NCI-H446 (cell line): Measurements from ENCODE around the gene FNTB.
"Not testable (repeated sequence)": the region's sequence is repeated elsewhere in the genome, so short reads cannot be mapped to it uniquely, and the experiment has no call there.

Experiments
- DNase-seq, 2 experiments: peaks; one replicate each; lab custom pipeline; 2025; lab: John Stamatoyannopoulos, UW

FNTB gene

GRCh38 chr14:65015391-65015790, 28.7 kb downstream of the FNTB start:
- peak in 1 of 2 experiments; percentile 28 for DNase-seq

- DNase-seq = no peak
These were observed 29.8 kb downstream of the FNTB start for GRCh38 chr14:65016471-65016870.

- DNase-seq = no peak
These were observed 33.4 kb downstream of the FNTB start for GRCh38 chr14:65019944-65020566.

- no peak for DNase-seq
These were observed 38.3 kb downstream of the FNTB start for GRCh38 chr14:65024957-65025356.

GRCh38 chr14:65025818-65026217, 39.1 kb downstream of the FNTB start:
- no peak for DNase-seq

GRCh38 chr14:65026526-65026925, 39.8 kb downstream of the FNTB start:
- DNase-seq = no peak

- no peak for DNase-seq
These were observed 40.6 kb downstream of the FNTB start for GRCh38 chr14:65027127-65027799.

- DNase-seq = no peak
These were observed 42.2 kb downstream of the FNTB start for GRCh38 chr14:65028937-65029336.

GRCh38 chr14:65031321-65031720, 44.6 kb downstream of the FNTB start:
- DNase-seq = not testable (repeated sequence)

- no peak for DNase-seq
These were observed 45.6 kb downstream of the FNTB start for GRCh38 chr14:65032319-65032718.

GRCh38 chr14:65033181-65033580, 46.5 kb downstream of the FNTB start:
- no peak for DNase-seq

GRCh38 chr14:65034021-65034420, 47.3 kb downstream of the FNTB start:
- DNase-seq = no peak

GRCh38 chr14:65035049-65035448, 48.4 kb downstream of the FNTB start:
- DNase-seq = peak in 1 of 2 experiments; percentile 70

GRCh38 chr14:65038966-65039365, 52.3 kb downstream of the FNTB start:
- no peak for DNase-seq

- no peak for DNase-seq
These were observed 54.2 kb downstream of the FNTB start for GRCh38 chr14:65040666-65041433.

- no peak for DNase-seq
These were observed 54.8 kb downstream of the FNTB start for GRCh38 chr14:65041434-65041915.

GRCh38 chr14:65042296-65042695, 55.6 kb downstream of the FNTB start:
- DNase-seq = no peak

- DNase-seq = no peak
These were observed 56.2 kb downstream of the FNTB start for GRCh38 chr14:65042731-65043372.

GRCh38 chr14:65043893-65044595, 57.3 kb downstream of the FNTB start:
- no peak for DNase-seq

- no peak for DNase-seq
These were observed 57.9 kb downstream of the FNTB start for GRCh38 chr14:65044596-65044959.

GRCh38 chr14:65045006-65045405, 58.3 kb downstream of the FNTB start:
- no peak for DNase-seq

GRCh38 chr14:65045709-65046108, 59.0 kb downstream of the FNTB start:
- DNase-seq = no peak
